ENCODE measurements around the gene MYL9. TPM values are rescaled to one million over a fixed set of nuclear protein-coding genes. Genes with fewer than 3 reads are reported as not detected.
A peak's percentile ranks its signal among the peaks of the same experiment; 100 is the strongest.

The MYL9 gene
- polyA plus RNA-seq, 3 donors: 0.08 to 0.20 TPM; not detected in 1

- no peaks in the 10 kb centered on the region for H3K4me1 Mint-ChIP-seq
- Histone ChIP-seq H3K36me3 (replicated peaks in 1 of 2; ENCODE audit: control insufficient read depth in 1 of 2, insufficient read depth in 2 of 2, low read length in 2 of 2) (peaks cover 59 to 71% of the 10 kb centered on the region in 2 donors), H3K27ac (ENCODE audit: low read depth in 1 of 2, low read length in 2 of 2) (no peak overlapping the region), H3K27me3 (ENCODE audit: control insufficient read depth in 2 of 2, insufficient read depth in 2 of 2, low read length in 2 of 2) (no peaks in the 10 kb centered on the region), H3K4me3 (replicated peaks in 1 of 3; ENCODE audit: low read depth in 2 of 3, low read length in 3 of 3) (no peak overlapping the region), H2AFZ (ENCODE audit: insufficient read depth, low read depth, low read length, poor library complexity, severe bottlenecking) (no peak overlapping the region), H4K20me1 (ENCODE audit: insufficient read depth, low read length) (peaks cover 20% of the 10 kb centered on the region), H3K79me2 (ENCODE audit: insufficient read depth, low read length) (no peaks in the 10 kb centered on the region), H3K4me1 (ENCODE audit: control insufficient read depth in 1 of 2, insufficient read depth in 2 of 2, low read length in 2 of 2) (no peaks in the 10 kb centered on the region), H3K9me3 (replicated peaks in 1 of 2; ENCODE audit: control insufficient read depth in 1 of 2, insufficient read depth in 1 of 2, low read length in 2 of 2) (no peaks in the 10 kb centered on the region), H3K4me2 (replicated peaks; ENCODE audit: extremely low read depth, low read length, poor library complexity, severe bottlenecking) (no peak overlapping the region), H3K9ac (ENCODE audit: insufficient read depth, low read length, poor library complexity, severe bottlenecking) (no peak overlapping the region)
- H3K4me3 Mint-ChIP-seq: no peak overlapping the region
- intact Hi-C loops (cut with micrococcal nuclease): no loop called here
- WGBS (ENCODE audit: insufficient coverage): 96% methylated on average over 10 of the region's 14 CpGs
- H3K27ac Mint-ChIP-seq: peak overlapping the region in 2 of 7 donors; percentile 25 to 46
- no peak for TF ChIP-seq CTCF (IDR thresholded peaks at IDR 0.05)
- peaks cover 58 to 84% of the 10 kb centered on the region in 2 donors for H3K36me3 Mint-ChIP-seq
- peaks cover 0 to 2% (median 2%) of the 10 kb centered on the region in 3 donors for H3K27me3 Mint-ChIP-seq (ENCODE audit: low read depth in 3 of 3)
- no peaks in the 10 kb centered on the region for H3K9me3 Mint-ChIP-seq
- no peak for DNase-seq
Observed at GRCh38 chr20:36498386-36499179, 42.7 kb upstream of the MYL9 start.

GRCh38 chr20:36499211-36499610 is 42.1 kb upstream of the MYL9 start:
- Mint-ChIP-seq H3K9me3 (no peaks in the 10 kb centered on the region), H3K36me3 (peaks cover 61 to 86% of the 10 kb centered on the region in 2 donors), H3K27me3 (ENCODE audit: low read depth in 3 of 3) (peaks cover 0 to 4% (median 2%) of the 10 kb centered on the region in 3 donors), H3K27ac (peak overlapping the region in 2 of 7 donors; percentile 46 to 64), H3K4me1 (no peaks in the 10 kb centered on the region), H3K4me3 (no peak overlapping the region)
- Histone ChIP-seq H3K4me3 (replicated peaks in 1 of 3; ENCODE audit: low read depth in 2 of 3, low read length in 3 of 3) (no peak overlapping the region), H4K20me1 (ENCODE audit: insufficient read depth, low read length) (peaks cover 14% of the 10 kb centered on the region), H2AFZ (ENCODE audit: insufficient read depth, low read depth, low read length, poor library complexity, severe bottlenecking) (no peak overlapping the region), H3K9ac (ENCODE audit: insufficient read depth, low read length, poor library complexity, severe bottlenecking) (no peak overlapping the region), H3K4me2 (replicated peaks; ENCODE audit: extremely low read depth, low read length, poor library complexity, severe bottlenecking) (no peak overlapping the region), H3K9me3 (replicated peaks in 1 of 2; ENCODE audit: control insufficient read depth in 1 of 2, insufficient read depth in 1 of 2, low read length in 2 of 2) (no peaks in the 10 kb centered on the region), H3K4me1 (ENCODE audit: control insufficient read depth in 1 of 2, insufficient read depth in 2 of 2, low read length in 2 of 2) (no peaks in the 10 kb centered on the region), H3K27ac (ENCODE audit: low read depth in 1 of 2, low read length in 2 of 2) (no peak overlapping the region), H3K27me3 (ENCODE audit: control insufficient read depth in 2 of 2, insufficient read depth in 2 of 2, low read length in 2 of 2) (no peaks in the 10 kb centered on the region), H3K36me3 (replicated peaks in 1 of 2; ENCODE audit: control insufficient read depth in 1 of 2, insufficient read depth in 2 of 2, low read length in 2 of 2) (peaks cover 55 to 77% of the 10 kb centered on the region in 2 donors), H3K79me2 (ENCODE audit: insufficient read depth, low read length) (no peaks in the 10 kb centered on the region)
- TF ChIP-seq CTCF (IDR thresholded peaks at IDR 0.05): no peak
- WGBS (ENCODE audit: insufficient coverage): 100% methylated on average over 5 of the region's 26 CpGs
- intact Hi-C loops (cut with micrococcal nuclease): no loop called here
- DNase-seq: no peak
